Fibroblast of lung (primary cell): ENCODE measurements around the gene BCAS1. TPM values are rescaled to one million over a fixed set of nuclear protein-coding genes. Genes with fewer than 3 reads are reported as not detected.

Experiments used
- DNase-seq, 2 donors: peaks; one replicate each; pipeline versions ENCODE4 v3.0.0 to v3.0.0-alpha.2; 2010; ENCODE audit warnings: low read depth in 2 of 2
- H2AFZ ChIP-seq: 2 replicates; pipeline ENCODE4 v1.5.1; 2012; ENCODE audit warnings: low read length, control low read depth, inconsistent platforms
- H3K27ac ChIP-seq: 2 replicates; pipeline ENCODE4 v1.5.1; 2011; ENCODE audit warnings: low read length, control low read depth; ENCODE audit not compliant: insufficient read depth
- H3K27me3 ChIP-seq: 2 replicates; pipeline ENCODE4 v1.5.1; 2011; ENCODE audit warnings: mild to moderate bottlenecking, low read length; ENCODE audit not compliant: control insufficient read depth, insufficient read depth
- H3K36me3 ChIP-seq: 2 replicates; pipeline ENCODE4 v1.5.1; 2011; ENCODE audit warnings: low read length; ENCODE audit not compliant: control insufficient read depth, insufficient read depth
- H3K4me1 ChIP-seq: 2 replicates; pipeline ENCODE4 v1.5.1; 2011; ENCODE audit warnings: low read length; ENCODE audit not compliant: control insufficient read depth, insufficient read depth; ENCODE audit errors: extremely low read depth
- H3K4me2 ChIP-seq: 2 replicates; pipeline ENCODE4 v1.5.1; 2011; ENCODE audit warnings: low read length, control low read depth; ENCODE audit not compliant: insufficient read depth; ENCODE audit errors: extremely low read depth
- H3K4me3 ChIP-seq, 4 experiments: fragments of 200-600 bp in 1 of 4; sonication (generic) in 1 of 4; replicated peaks in 1 of 4; 2 replicates each; pipeline ENCODE4 v1.5.1; 2011 to 2016; ENCODE audit warnings: low read length in 4 of 4, low read depth in 3 of 4, mild to moderate bottlenecking in 3 of 4, control low read depth in 2 of 4, inconsistent platforms in 1 of 4, mixed read lengths in 1 of 4; ENCODE audit not compliant: insufficient read depth in 1 of 4; ENCODE audit errors: control extremely low read depth in 1 of 4
- H3K79me2 ChIP-seq: 2 replicates; pipeline ENCODE4 v1.5.1; 2012; ENCODE audit warnings: mild to moderate bottlenecking, low read length, inconsistent platforms; ENCODE audit not compliant: control insufficient read depth, insufficient read depth
- H3K9ac ChIP-seq: 2 replicates; pipeline ENCODE4 v1.5.1; 2011; ENCODE audit warnings: mild to moderate bottlenecking, low read length, control low read depth; ENCODE audit not compliant: insufficient read depth
- H3K9me3 ChIP-seq: 2 replicates; pipeline ENCODE4 v1.5.1; 2012; ENCODE audit warnings: low read depth, low read length; ENCODE audit not compliant: control insufficient read depth, insufficient read depth
- H4K20me1 ChIP-seq: 2 replicates; pipeline ENCODE4 v1.5.1; 2011; ENCODE audit warnings: low read length; ENCODE audit not compliant: control insufficient read depth, insufficient read depth; ENCODE audit errors: extremely low read depth
- CTCF ChIP-seq, 2 donors: IDR thresholded peaks in 1 of 2; conservative IDR thresholded peaks in 1 of 2; 1 replicate in 1 of 2; 2 replicates in 1 of 2; pipeline ENCODE4 v1.5.1; 2011 to 2012; ENCODE audit warnings: low read length in 2 of 2, control low read depth in 1 of 2, inconsistent platforms in 1 of 2, low read depth in 1 of 2, mild to moderate bottlenecking in 1 of 2
- EZH2 ChIP-seq: IDR thresholded peaks from 2 replicates; pipeline ENCODE4 v1.5.1; 2012; ENCODE audit warnings: low read length, control low read depth, mild to moderate bottlenecking; ENCODE audit errors: missing control alignments
- polyA plus RNA-seq, 2 donors: library from polyadenylated mRNA; depleted of rRNA in 1 of 2; stranded (reverse) in 1 of 2; unstranded in 1 of 2; fragments of >200 nt; gene quantifications; 2 replicates each; pipeline ENCODE4 v1.2.1, GENCODE V29; 2011 to 2012; ENCODE audit warnings: missing spikeins in 1 of 2
- total RNA-seq: library from RNA; depleted of rRNA; stranded (reverse); fragments of >200 nt; gene quantifications from 2 replicates; pipeline ENCODE4 v1.2.1, GENCODE V29; 2014

Gene BCAS1
- total and polyA plus RNA-seq, 2 donors (not counting 1 experiment from before 2014, with no cell fraction given): 0.17 TPM; not detected in 1

- TF ChIP-seq CTCF (conservative IDR thresholded peaks at IDR 0.05 in 1 of 2, IDR thresholded peaks at IDR 0.05 in 1 of 2; ENCODE audit: low read depth in 1 of 2, low read length in 2 of 2) (no peak), EZH2 (no peak)
- Histone ChIP-seq H2AFZ (no peak overlapping the region), H3K79me2 (no peaks in the 10 kb centered on the region), H3K36me3 (no peaks in the 10 kb centered on the region), H3K9me3 (no peaks in the 10 kb centered on the region), H3K27me3 (no peaks in the 10 kb centered on the region), H3K4me3 (no peak overlapping the region), H3K9ac (no peak overlapping the region), H3K4me2 (no peak overlapping the region), H4K20me1 (no peaks in the 10 kb centered on the region), H3K27ac (no peak overlapping the region), H3K4me1 (peaks cover 24% of the 10 kb centered on the region)
- no peak for DNase-seq
These were observed 151.4 kb downstream of the BCAS1 start for GRCh38 chr20:53918949-53919361.

GRCh38 chr20:53918020-53918311 is 152.4 kb downstream of the BCAS1 start:
- H3K4me3 ChIP-seq: no peak overlapping the region
- peak overlapping the region; percentile 77 for H3K27ac ChIP-seq
- H3K27me3 ChIP-seq: no peaks in the 10 kb centered on the region
- H3K4me1 ChIP-seq: peaks cover 26% of the 10 kb centered on the region
- no peak for DNase-seq
- H4K20me1 ChIP-seq: no peaks in the 10 kb centered on the region
- H3K9ac ChIP-seq: no peak overlapping the region
- no peaks in the 10 kb centered on the region for H3K36me3 ChIP-seq
- no peak overlapping the region for H2AFZ ChIP-seq
- no peak overlapping the region for H3K4me2 ChIP-seq
- no peak for TF ChIP-seq CTCF (conservative IDR thresholded peaks at IDR 0.05 in 1 of 2, IDR thresholded peaks at IDR 0.05 in 1 of 2; ENCODE audit: low read depth in 1 of 2, low read length in 2 of 2)
- TF ChIP-seq EZH2: no peak
- no peaks in the 10 kb centered on the region for H3K79me2 ChIP-seq
- no peaks in the 10 kb centered on the region for H3K9me3 ChIP-seq

- peak; percentile 42 to 69 for DNase-seq
- Histone ChIP-seq H2AFZ (peak overlapping the region; percentile 19), H3K27ac (peak overlapping the region; percentile 77)
These were observed 153.0 kb downstream of the BCAS1 start for GRCh38 chr20:53917145-53918019.

More at GRCh38 chr20:53917145-53918019, 153.0 kb downstream of the BCAS1 start:
- H3K4me1 ChIP-seq: peaks cover 26% of the 10 kb centered on the region
- H3K4me2 ChIP-seq: peak overlapping the region; percentile 5
- H3K36me3 ChIP-seq: no peaks in the 10 kb centered on the region
- no peaks in the 10 kb centered on the region for H3K9me3 ChIP-seq
- TF ChIP-seq EZH2 (no peak), CTCF (conservative IDR thresholded peaks at IDR 0.05 in 1 of 2, IDR thresholded peaks at IDR 0.05 in 1 of 2; ENCODE audit: low read depth in 1 of 2, low read length in 2 of 2) (no peak)
- H3K9ac ChIP-seq: peak overlapping the region; percentile 3
- H3K27me3 ChIP-seq: no peaks in the 10 kb centered on the region
- no peaks in the 10 kb centered on the region for H3K79me2 ChIP-seq
- no peak overlapping the region for H3K4me3 ChIP-seq
- H4K20me1 ChIP-seq: no peaks in the 10 kb centered on the region
